Measurements from ENCODE around the gene TNIK. TPM values are rescaled to one million over a fixed set of nuclear protein-coding genes. Genes with fewer than 3 reads are reported as not detected.

TNIK gene
- total and polyA plus RNA-seq, 2 of the 4 experiments (the other 2 are of a cell fraction) = 3.4 to 6.3 TPM

DNA sequence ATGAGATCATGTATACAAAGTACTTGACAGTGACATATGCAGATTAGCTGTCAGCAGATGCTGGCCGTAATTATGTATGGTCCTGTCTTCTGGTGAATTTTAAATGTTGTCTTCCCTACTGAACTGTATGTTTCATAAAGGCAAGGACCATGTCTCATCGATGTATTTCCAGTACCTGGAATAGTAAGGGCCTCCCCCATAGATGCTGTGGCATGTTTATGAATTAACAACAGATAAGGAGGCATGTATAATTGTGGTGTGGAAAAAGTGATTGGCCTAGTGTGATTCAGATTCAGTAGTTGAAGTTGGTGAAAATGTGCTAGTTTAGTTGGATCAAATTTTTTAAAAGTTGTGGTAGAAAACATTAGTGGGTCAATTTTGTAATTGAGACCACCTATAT, 231.0 kb downstream of the TNIK start:
- intact Hi-C loops (cut with micrococcal nuclease) (no loop called here), in situ Hi-C loops (cut with MboI; ENCODE audit: low sequenced_read_pairs) (no loop called here), dilution Hi-C loops (cut with HindIII; ENCODE audit: low sequenced_read_pairs, unreplicated experiment) (no loop called here)
- peaks cover 2% of the 10 kb centered on the region; the same call in 1 of the 2 replicates for H3K4me1 ChIP-seq (ENCODE audit: control insufficient read depth, insufficient read depth, low read length)
- H3K18ac ChIP-seq (ENCODE audit: low read depth, low read length) = no peak overlapping the region
- no peak overlapping the region for H2BK120ac ChIP-seq (ENCODE audit: low read depth, low read length)
- no peak overlapping the region for H2BK20ac ChIP-seq (ENCODE audit: low read depth, low read length)
- no peak overlapping the region for H3K56ac ChIP-seq (ENCODE audit: extremely low read depth, insufficient read depth, low read length)
- no peak overlapping the region for H2AK5ac ChIP-seq (ENCODE audit: low read depth, low read length)
- no peaks in the 10 kb centered on the region for H3K9me1 ChIP-seq (ENCODE audit: insufficient read depth, low read length)
- no peak overlapping the region for H2BK5ac ChIP-seq (ENCODE audit: low read depth, low read length, poor library complexity, severe bottlenecking)
- no peak overlapping the region for H2AK9ac ChIP-seq (replicated peaks; ENCODE audit: low read depth, low read length, poor library complexity)
- no peak overlapping the region for H2BK15ac ChIP-seq (ENCODE audit: low read depth, low read length)
- no peak overlapping the region for H4K8ac ChIP-seq (ENCODE audit: low read depth in 2 of 2, low read length in 2 of 2)
- ChIA-PET CTCF (no interaction called here), POLR2A (ENCODE audit: unreplicated experiment) (no interaction called here)
- H4K91ac ChIP-seq (ENCODE audit: insufficient read depth, low read depth, low read length) = no peak overlapping the region
- H3K9ac ChIP-seq (ENCODE audit: low read depth, low read length) = no peak overlapping the region
- BruUV-seq (replicated peaks) = no TSS peak
- H3K79me1 ChIP-seq (ENCODE audit: low read depth in 1 of 2, low read length in 2 of 2) = no peaks in the 10 kb centered on the region
- ATAC-seq (ENCODE audit: low read depth) = no peak
- no peak overlapping the region for H3K4me2 ChIP-seq (ENCODE audit: low read depth, low read length)
- WGBS, 2 experiments (ENCODE audit: extremely low coverage in 2 of 2, insufficient read length in 1 of 2) = 100% methylated on average over 2 of the region's 2 CpGs; no CpG with 5 or more reads in 1 of the 2 experiments
- no peak overlapping the region for H3K4ac ChIP-seq (ENCODE audit: low read depth, low read length)
- H3K27ac ChIP-seq (ENCODE audit: insufficient read depth, low read length) = no peak overlapping the region
- H3K4me3 ChIP-seq (ENCODE audit: insufficient read depth, low read depth, low read length) = no peak overlapping the region
- H3K23ac ChIP-seq (ENCODE audit: low read depth, low read length) = no peak overlapping the region
- no peak for DNase-seq
- H3K27me3 ChIP-seq (ENCODE audit: control insufficient read depth, insufficient read depth, low read length) = peaks cover 1% of the 10 kb centered on the region
- no peaks in the 10 kb centered on the region for H4K20me1 ChIP-seq (ENCODE audit: insufficient read depth, low read length)
- H4K5ac ChIP-seq (ENCODE audit: low read depth, low read length) = no peak overlapping the region
- H3K9me3 ChIP-seq (ENCODE audit: control insufficient read depth, insufficient read depth, low read length) = peaks cover 2% of the 10 kb centered on the region; the same call in 1 of the 2 replicates
- H3K14ac ChIP-seq (replicated peaks; ENCODE audit: low read depth, low read length) = no peak overlapping the region
- TF ChIP-seq CEBPB (IDR thresholded peaks at IDR 0.05; ENCODE audit: low read depth, low read length) (no peak), RAD21 (IDR thresholded peaks at IDR 0.05; ENCODE audit: low read length) (no peak), RFX5 (IDR thresholded peaks at IDR 0.05; ENCODE audit: low read depth, low read length) (no peak), FOS (IDR thresholded peaks at IDR 0.05; ENCODE audit: low read depth, low read length) (no peak)
- TF ChIP-seq, protein P1, sequence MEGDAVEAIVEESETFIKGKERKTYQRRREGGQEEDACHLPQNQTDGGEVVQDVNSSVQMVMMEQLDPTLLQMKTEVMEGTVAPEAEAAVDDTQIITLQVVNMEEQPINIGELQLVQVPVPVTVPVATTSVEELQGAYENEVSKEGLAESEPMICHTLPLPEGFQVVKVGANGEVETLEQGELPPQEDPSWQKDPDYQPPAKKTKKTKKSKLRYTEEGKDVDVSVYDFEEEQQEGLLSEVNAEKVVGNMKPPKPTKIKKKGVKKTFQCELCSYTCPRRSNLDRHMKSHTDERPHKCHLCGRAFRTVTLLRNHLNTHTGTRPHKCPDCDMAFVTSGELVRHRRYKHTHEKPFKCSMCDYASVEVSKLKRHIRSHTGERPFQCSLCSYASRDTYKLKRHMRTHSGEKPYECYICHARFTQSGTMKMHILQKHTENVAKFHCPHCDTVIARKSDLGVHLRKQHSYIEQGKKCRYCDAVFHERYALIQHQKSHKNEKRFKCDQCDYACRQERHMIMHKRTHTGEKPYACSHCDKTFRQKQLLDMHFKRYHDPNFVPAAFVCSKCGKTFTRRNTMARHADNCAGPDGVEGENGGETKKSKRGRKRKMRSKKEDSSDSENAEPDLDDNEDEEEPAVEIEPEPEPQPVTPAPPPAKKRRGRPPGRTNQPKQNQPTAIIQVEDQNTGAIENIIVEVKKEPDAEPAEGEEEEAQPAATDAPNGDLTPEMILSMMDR (conservative IDR thresholded peaks at IDR 0.05; ENCODE audit: low read depth, low read length) = no peak
- H3K36me3 ChIP-seq (ENCODE audit: control insufficient read depth, insufficient read depth, low read length) = peaks cover 1% of the 10 kb centered on the region; the same call in 1 of the 2 replicates
- H2AFZ ChIP-seq (replicated peaks; ENCODE audit: low read length, poor library complexity) = no peak overlapping the region

Data from IMR-90 (cell line).